ENCODE data around the gene WIPF1.

The WIPF1 gene

GRCh38 chr2:174597345-174598047 lies at the start of gene WIPF1:
TSS of gene WIPF1 (minus strand) at chr2:174597804. CDS start at chr2:174585573, 12,231 bp downstream.
- Mint-ChIP-seq H3K4me1 (peaks cover 76% of the 10 kb centered on the region), H3K36me3 (ENCODE audit: low read depth) (peaks cover 42% of the 10 kb centered on the region), H3K27me3 (no peaks in the 10 kb centered on the region), H3K4me3 (peak within 1 kb of the TSS; percentile 84), H3K9me3 (peaks cover 3% of the 10 kb centered on the region), H3K27ac (peak within 1 kb of the TSS; percentile 93)
- DNase-seq (peak; percentile 44), ATAC-seq (peak; percentile 35)

GRCh38 chr2:174645296-174645695 lies 47.7 kb upstream of the WIPF1 start:
- peaks cover 10% of the 10 kb centered on the region for H3K4me1 Mint-ChIP-seq
- no peak overlapping the region for H3K27ac Mint-ChIP-seq
- peaks cover 14% of the 10 kb centered on the region for H3K9me3 Mint-ChIP-seq
- H3K4me3 Mint-ChIP-seq: no peak overlapping the region
- ATAC-seq: no peak
- no peak for DNase-seq
- no peaks in the 10 kb centered on the region for H3K27me3 Mint-ChIP-seq
- peaks cover 18% of the 10 kb centered on the region for H3K36me3 Mint-ChIP-seq (ENCODE audit: low read depth)

- Mint-ChIP-seq H3K9me3 (peaks cover 9% of the 10 kb centered on the region), H3K4me1 (peaks cover 12% of the 10 kb centered on the region), H3K27ac (no peak overlapping the region), H3K27me3 (no peaks in the 10 kb centered on the region), H3K36me3 (ENCODE audit: low read depth) (peaks cover 12% of the 10 kb centered on the region), H3K4me3 (no peak overlapping the region)
- no peak for ATAC-seq
- DNase-seq: no peak
Observed at GRCh38 chr2:174644406-174644805, 46.8 kb upstream of the WIPF1 start.

GRCh38 chr2:174643356-174643755 lies 45.8 kb upstream of the WIPF1 start:
- Mint-ChIP-seq H3K36me3 (ENCODE audit: low read depth) (peaks cover 13% of the 10 kb centered on the region), H3K4me1 (peaks cover 21% of the 10 kb centered on the region), H3K4me3 (no peak overlapping the region), H3K9me3 (no peaks in the 10 kb centered on the region), H3K27me3 (no peaks in the 10 kb centered on the region), H3K27ac (no peak overlapping the region)
- ATAC-seq: no peak
- DNase-seq: no peak

GRCh38 chr2:174641168-174641567 lies 43.6 kb upstream of the WIPF1 start:
- ATAC-seq: no peak
- DNase-seq: no peak
- peaks cover 34% of the 10 kb centered on the region for H3K4me1 Mint-ChIP-seq
- H3K36me3 Mint-ChIP-seq (ENCODE audit: low read depth): peaks cover 9% of the 10 kb centered on the region
- no peak overlapping the region for H3K27ac Mint-ChIP-seq
- no peaks in the 10 kb centered on the region for H3K9me3 Mint-ChIP-seq
- no peaks in the 10 kb centered on the region for H3K27me3 Mint-ChIP-seq
- no peak overlapping the region for H3K4me3 Mint-ChIP-seq

GRCh38 chr2:174636987-174637386 lies 39.4 kb upstream of the WIPF1 start:
- Mint-ChIP-seq H3K9me3 (no peaks in the 10 kb centered on the region), H3K4me1 (peaks cover 49% of the 10 kb centered on the region), H3K4me3 (no peak overlapping the region), H3K36me3 (ENCODE audit: low read depth) (peaks cover 22% of the 10 kb centered on the region), H3K27ac (peak overlapping the region; percentile 64), H3K27me3 (no peaks in the 10 kb centered on the region)
- ATAC-seq (no peak), DNase-seq (no peak)

- no peak for ATAC-seq
- Mint-ChIP-seq H3K4me1 (peaks cover 60% of the 10 kb centered on the region), H3K27me3 (no peaks in the 10 kb centered on the region), H3K9me3 (no peaks in the 10 kb centered on the region), H3K4me3 (peak overlapping the region; percentile 88), H3K27ac (peak overlapping the region; percentile 94), H3K36me3 (ENCODE audit: low read depth) (peaks cover 30% of the 10 kb centered on the region)
- no peak for DNase-seq
Observed at GRCh38 chr2:174635776-174636404, 38.3 kb upstream of the WIPF1 start.

GRCh38 chr2:174635015-174635593 lies 37.5 kb upstream of the WIPF1 start:
- no peaks in the 10 kb centered on the region for H3K9me3 Mint-ChIP-seq
- peaks cover 38% of the 10 kb centered on the region for H3K36me3 Mint-ChIP-seq (ENCODE audit: low read depth)
- peak overlapping the region; percentile 88 for H3K4me3 Mint-ChIP-seq
- H3K4me1 Mint-ChIP-seq: peaks cover 67% of the 10 kb centered on the region
- peak overlapping the region; percentile 94 for H3K27ac Mint-ChIP-seq
- ATAC-seq (peak; percentile 8), DNase-seq (no peak)
- no peaks in the 10 kb centered on the region for H3K27me3 Mint-ChIP-seq

- peaks cover 69% of the 10 kb centered on the region for H3K4me1 Mint-ChIP-seq
- no peaks in the 10 kb centered on the region for H3K27me3 Mint-ChIP-seq
- H3K4me3 Mint-ChIP-seq: peak overlapping the region; percentile 88
- peak overlapping the region; percentile 94 for H3K27ac Mint-ChIP-seq
- ATAC-seq (peak; percentile 91), DNase-seq (peak; percentile 64)
- peaks cover 45% of the 10 kb centered on the region for H3K36me3 Mint-ChIP-seq (ENCODE audit: low read depth)
- no peaks in the 10 kb centered on the region for H3K9me3 Mint-ChIP-seq
Observed at GRCh38 chr2:174634130-174635014, 36.8 kb upstream of the WIPF1 start.

GRCh38 chr2:174633623-174633930 lies 36.0 kb upstream of the WIPF1 start:
- DNase-seq: no peak
- no peak for ATAC-seq
- Mint-ChIP-seq H3K27ac (peak overlapping the region; percentile 94), H3K9me3 (no peaks in the 10 kb centered on the region), H3K4me3 (peak overlapping the region; percentile 88), H3K27me3 (no peaks in the 10 kb centered on the region), H3K4me1 (peaks cover 66% of the 10 kb centered on the region), H3K36me3 (ENCODE audit: low read depth) (peaks cover 46% of the 10 kb centered on the region)

GRCh38 chr2:174632841-174633622 lies 35.4 kb upstream of the WIPF1 start:
- no peak for DNase-seq
- no peaks in the 10 kb centered on the region for H3K27me3 Mint-ChIP-seq
- no peak for ATAC-seq
- H3K9me3 Mint-ChIP-seq: no peaks in the 10 kb centered on the region
- peaks cover 51% of the 10 kb centered on the region for H3K36me3 Mint-ChIP-seq (ENCODE audit: low read depth)
- peaks cover 69% of the 10 kb centered on the region for H3K4me1 Mint-ChIP-seq
- H3K4me3 Mint-ChIP-seq: peak overlapping the region; percentile 88
- peak overlapping the region; percentile 94 for H3K27ac Mint-ChIP-seq

- ATAC-seq (no peak), DNase-seq (no peak)
- Mint-ChIP-seq H3K4me1 (peaks cover 72% of the 10 kb centered on the region), H3K4me3 (peak overlapping the region; percentile 88), H3K36me3 (ENCODE audit: low read depth) (peaks cover 64% of the 10 kb centered on the region), H3K27ac (peak overlapping the region; percentile 94), H3K27me3 (no peaks in the 10 kb centered on the region), H3K9me3 (no peaks in the 10 kb centered on the region)
Observed at GRCh38 chr2:174631009-174631981, 33.7 kb upstream of the WIPF1 start.

GRCh38 chr2:174630107-174630506 lies 32.5 kb upstream of the WIPF1 start:
- H3K27me3 Mint-ChIP-seq: no peaks in the 10 kb centered on the region
- no peak for DNase-seq
- peak overlapping the region; percentile 94 for H3K27ac Mint-ChIP-seq
- H3K9me3 Mint-ChIP-seq: no peaks in the 10 kb centered on the region
- peaks cover 72% of the 10 kb centered on the region for H3K36me3 Mint-ChIP-seq (ENCODE audit: low read depth)
- H3K4me1 Mint-ChIP-seq: peaks cover 69% of the 10 kb centered on the region
- no peak for ATAC-seq
- peak overlapping the region; percentile 88 for H3K4me3 Mint-ChIP-seq
